HCT116 (cell line): ENCODE measurements around the gene RANBP17. TPM values are rescaled to one million over a fixed set of nuclear protein-coding genes. Genes with fewer than 3 reads are reported as not detected.

Source experiments
- ATAC-seq: fragments of 200-7000 bp; cut with Tn5 transposase; 2 replicates; pipeline ENCODE4 v1.9.1; 2020; ENCODE audit warnings: mild to moderate bottlenecking, moderate library complexity
- BruUV-seq: library from RNA; stranded (reverse); fragments of 400-500 nt; replicated peaks from 2 replicates; lab custom pipeline; 2021; lab: Mats Ljungman, UMichigan
- CTCF ChIA-PET: fragments of 300-600 bp; sonication (Branson Sonifier 250); formaldehyde crosslinking; loops from one replicate; lab custom pipeline; 2021; ENCODE audit warnings: antibody characterized with exemption; lab: Charles Lee
- POLR2A ChIA-PET: fragments of 300-600, 350-600 bp; sonication (Branson Sonifier 250); formaldehyde crosslinking; loops from one replicate; lab custom pipeline; 2021; ENCODE audit warnings: antibody characterized with exemption; lab: Charles Lee
- RAD21 ChIA-PET, 2 experiments: fragments of 300-600 bp; sonication (Branson Sonifier 250); formaldehyde crosslinking; loops; one replicate each; lab custom pipeline; 2023; ENCODE audit warnings: low total read pairs in 2 of 2; ENCODE audit not compliant: uncharacterized antibody in 2 of 2, unreplicated experiment in 2 of 2, low non-redundant PET in 1 of 2; lab: Charles Lee
- DNase-seq: peaks from one replicate; pipeline ENCODE4 v3.0.0-alpha.2; 2010; ENCODE audit warnings: low read depth, low spot score
- H2AFZ ChIP-seq: fragments of 200-600 bp; shearing (Covaris generic), sonication (generic); 2 replicates; pipeline ENCODE4 v1.6.1; 2017; ENCODE audit warnings: low read depth, mixed run types, mixed read lengths, antibody characterized with exemption, low read length; ENCODE audit not compliant: poor library complexity, severe bottlenecking
- H3K27ac ChIP-seq: 2 replicates; pipeline ENCODE4 v1.5.1; 2012; ENCODE audit warnings: low read depth, low read length
- H3K27me3 ChIP-seq: fragments of 200-600 bp; sonication (generic); 2 replicates; pipeline ENCODE4 v1.6.1; 2016; ENCODE audit warnings: mixed run types, low read length, mixed read lengths; ENCODE audit not compliant: insufficient read depth
- H3K36me3 ChIP-seq, 2 experiments: fragments of 200-500 bp in 1 of 2; fragments of 200-600 bp in 1 of 2; sonication (Bioruptor generic) in 1 of 2; sonication (generic) in 1 of 2; 2 replicates each; pipeline versions ENCODE4 v1.5.1 to v1.6.1; 2014 to 2016; ENCODE audit warnings: low read length in 2 of 2, inconsistent platforms in 1 of 2, mixed read lengths in 1 of 2, mixed run types in 1 of 2; ENCODE audit not compliant: insufficient read depth in 2 of 2, control insufficient read depth in 1 of 2
- H3K4me1 ChIP-seq, 2 experiments: fragments of 200-600 bp in 1 of 2; sonication (generic) in 1 of 2; 2 replicates each; pipeline versions ENCODE4 v1.5.1 to v1.6.1; 2012 to 2017; ENCODE audit warnings: low read length in 2 of 2, inconsistent platforms in 1 of 2, mild to moderate bottlenecking in 1 of 2, mixed read lengths in 1 of 2, mixed run types in 1 of 2, moderate library complexity in 1 of 2; ENCODE audit not compliant: insufficient read depth in 2 of 2, control insufficient read depth in 1 of 2
- H3K4me2 ChIP-seq: fragments of 200-600 bp; sonication (generic); 2 replicates; pipeline ENCODE4 v1.6.1; 2017; ENCODE audit warnings: mixed run types, low read length, mixed read lengths
- H3K4me3 ChIP-seq, 2 experiments: fragments of 200-600 bp in 1 of 2; sonication (generic) in 1 of 2; replicated peaks in 1 of 2; 2 replicates each; pipeline ENCODE4 v1.5.1; 2011 to 2016; ENCODE audit warnings: low read length in 2 of 2, control low read depth in 1 of 2, low read depth in 1 of 2, mild to moderate bottlenecking in 1 of 2, mixed read lengths in 1 of 2, mixed run types in 1 of 2
- H3K79me2 ChIP-seq: fragments of 200-600 bp; sonication (generic); 2 replicates; pipeline ENCODE4 v1.6.1; 2017; ENCODE audit warnings: mild to moderate bottlenecking, mixed run types, low read length, moderate library complexity, mixed read lengths; ENCODE audit not compliant: insufficient read depth
- H3K9ac ChIP-seq: fragments of 200-600 bp; sonication (generic); 2 replicates; pipeline ENCODE4 v1.6.1; 2016; ENCODE audit warnings: low read length, mixed read lengths
- H3K9me2 ChIP-seq: fragments of 200-600 bp; sonication (generic), shearing (Covaris generic); 2 replicates; pipeline ENCODE4 v1.6.1; 2017; ENCODE audit warnings: mixed run types, mild to moderate bottlenecking, moderate library complexity; ENCODE audit not compliant: insufficient read depth
- H3K9me3 ChIP-seq, 2 experiments: fragments of 200-500 bp in 1 of 2; fragments of 200-600 bp in 1 of 2; sonication (Bioruptor generic) in 1 of 2; sonication (generic) in 1 of 2; 2 replicates each; pipeline ENCODE4 v1.6.1; 2014 to 2017; ENCODE audit warnings: low read length in 2 of 2, mixed read lengths in 2 of 2, inconsistent platforms in 1 of 2, low read depth in 1 of 2, mild to moderate bottlenecking in 1 of 2, mixed run types in 1 of 2, moderate library complexity in 1 of 2; ENCODE audit not compliant: control insufficient read depth in 1 of 2, insufficient read depth in 1 of 2
- H4K20me1 ChIP-seq: fragments of 200-600 bp; sonication (generic), shearing (Covaris generic); 2 replicates; pipeline ENCODE4 v1.6.1; 2017; ENCODE audit warnings: mixed run types, mild to moderate bottlenecking, moderate library complexity; ENCODE audit not compliant: insufficient read depth
- CBX3 ChIP-seq: IDR thresholded peaks from 2 replicates; pipeline ENCODE4 v1.6.1; 2012; ENCODE audit warnings: low read depth
- CEBPB ChIP-seq: IDR thresholded peaks from 2 replicates; pipeline ENCODE4 v1.6.1; 2012; ENCODE audit warnings: low read depth
- EGR1 ChIP-seq: IDR thresholded peaks from 2 replicates; pipeline ENCODE4 v1.6.1; 2012; ENCODE audit warnings: low read depth
- EZH2 ChIP-seq: fragments of 200-600 bp; sonication (generic); IDR thresholded peaks from 2 replicates; pipeline ENCODE4 v1.6.1; 2017; ENCODE audit warnings: antibody characterized with exemption, mixed run types
- JUND ChIP-seq: IDR thresholded peaks from 2 replicates; pipeline ENCODE4 v1.6.1; 2012
- POLR2A ChIP-seq: IDR thresholded peaks from 2 replicates; pipeline ENCODE4 v1.7.0; 2011; ENCODE audit warnings: borderline replicate concordance; ENCODE audit not compliant: insufficient read depth, insufficient read length; ENCODE audit errors: extremely low read depth
- RAD21 ChIP-seq: IDR thresholded peaks from 2 replicates; pipeline ENCODE4 v1.6.1; 2012; ENCODE audit warnings: low read depth, mild to moderate bottlenecking
- REST ChIP-seq: IDR thresholded peaks from 2 replicates; pipeline ENCODE4 v1.6.1; 2012; ENCODE audit warnings: low read depth
- SRF ChIP-seq: IDR thresholded peaks from 2 replicates; pipeline ENCODE4 v1.6.1; 2012; ENCODE audit warnings: low read depth
- YY1 ChIP-seq: IDR thresholded peaks from 2 replicates; pipeline ENCODE4 v1.6.1; 2011; ENCODE audit warnings: low read length, low read depth, moderate library complexity, mild to moderate bottlenecking; ENCODE audit not compliant: insufficient replicate concordance; ENCODE audit errors: extremely low read depth
- ZFX ChIP-seq: fragments of 450-650 bp; IDR thresholded peaks from 2 replicates; pipeline ENCODE4 v1.6.1; 2017
- intact Hi-C: fragments of 100-400 bp; cut with micrococcal nuclease; formaldehyde crosslinking; loops from 2 replicates; pipeline ENCODE4 v1.10.0; 2022
- total RNA-seq: library from RNA; stranded (reverse); gene quantifications from one replicate; pipeline ENCODE4 v1.2.1, GENCODE V29; 2021; ENCODE audit not compliant: unreplicated experiment

RANBP17 gene
- total RNA-seq, 1 experiment from 2014 or later: 18.2 TPM

GRCh38 chr5:171299228-171299627, 437.4 kb downstream of the RANBP17 start:
- CTCF ChIA-PET: no interaction called here
- Histone ChIP-seq H3K9me2 (no peaks in the 10 kb centered on the region), H4K20me1 (no peaks in the 10 kb centered on the region), H3K9me3 (no peaks in the 10 kb centered on the region), H3K27me3 (no peaks in the 10 kb centered on the region), H3K4me1 (peaks cover 11 to 15% of the 10 kb centered on the region in 2 experiments), H3K4me3 (no peak overlapping the region), H3K79me2 (no peaks in the 10 kb centered on the region), H3K36me3 (no peaks in the 10 kb centered on the region), H3K27ac (no peak overlapping the region), H3K9ac (no peak overlapping the region), H3K4me2 (no peak overlapping the region), H2AFZ (no peak overlapping the region)
- POLR2A ChIA-PET: no interaction called here
- RAD21 ChIA-PET: no interaction called here
- ATAC-seq (no peak), DNase-seq (no peak)
- no peak for TF ChIP-seq EGR1
- TF ChIP-seq ZFX: no peak
- no peak for TF ChIP-seq SRF
- no peak for TF ChIP-seq EZH2
- no peak for TF ChIP-seq REST
- no peak for TF ChIP-seq CBX3
- TF ChIP-seq POLR2A: no peak
- TF ChIP-seq YY1: no peak
- no peak for TF ChIP-seq JUND
- TF ChIP-seq RAD21: no peak
- no peak for TF ChIP-seq CEBPB
- BruUV-seq: no TSS peak
- intact Hi-C loops: no loop called here
